GM06990 (cell line): ENCODE measurements around the gene S100A5.

Source experiments
- DNase-seq: peaks from one replicate; pipeline ENCODE4 v3.0.0-alpha.2; 2011; ENCODE audit not compliant: insufficient read length; ENCODE audit errors: extremely low read depth
- H3K27me3 ChIP-seq: replicated peaks from 2 replicates; pipeline ENCODE4 v1.6.0; 2011; ENCODE audit warnings: low read length; ENCODE audit not compliant: control insufficient read depth, insufficient read depth
- H3K36me3 ChIP-seq: 2 replicates; pipeline ENCODE4 v1.5.1; 2011; ENCODE audit warnings: low read length; ENCODE audit not compliant: control insufficient read depth, insufficient read depth
- H3K4me3 ChIP-seq: replicated peaks from 2 replicates; pipeline ENCODE4 v1.5.1; 2011; ENCODE audit warnings: low read depth, mild to moderate bottlenecking, control low read depth, low read length
- CTCF ChIP-seq: IDR thresholded peaks from 2 replicates; pipeline ENCODE4 v1.5.1; 2011; ENCODE audit warnings: low read length, control low read depth, mild to moderate bottlenecking, inconsistent platforms; ENCODE audit not compliant: insufficient read depth, poor library complexity, severe bottlenecking

S100A5 gene

DNA sequence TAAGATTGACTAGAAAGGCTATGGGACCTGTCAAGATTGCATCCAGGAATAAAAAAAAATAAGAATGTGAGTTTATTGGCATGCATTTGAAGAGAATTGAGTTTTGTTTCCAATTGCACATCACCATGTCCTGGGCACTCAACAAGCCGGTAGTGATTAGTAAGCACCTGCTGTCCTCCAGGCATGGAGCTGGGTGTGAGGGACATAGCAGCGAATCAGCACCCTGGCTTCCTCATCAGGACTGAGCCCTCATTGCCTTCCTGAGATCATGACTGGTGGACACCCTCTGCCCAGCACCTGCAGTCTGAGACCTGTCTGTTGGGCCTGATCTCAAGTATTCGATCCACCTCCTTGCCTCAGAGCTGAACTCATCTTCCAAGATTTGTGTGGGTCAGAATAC, 31.7 kb downstream of the S100A5 start:
- no peak for DNase-seq
- TF ChIP-seq CTCF: no peak
- Histone ChIP-seq H3K36me3 (no peaks in the 10 kb centered on the region), H3K27me3 (no peaks in the 10 kb centered on the region), H3K4me3 (no peak overlapping the region)

GRCh38 chr1:153507926-153508583, 32.7 kb downstream of the S100A5 start:
- no peaks in the 10 kb centered on the region for H3K36me3 ChIP-seq
- DNase-seq: no peak
- TF ChIP-seq CTCF: no peak
- H3K4me3 ChIP-seq: no peak overlapping the region
- H3K27me3 ChIP-seq: no peaks in the 10 kb centered on the region

DNA sequence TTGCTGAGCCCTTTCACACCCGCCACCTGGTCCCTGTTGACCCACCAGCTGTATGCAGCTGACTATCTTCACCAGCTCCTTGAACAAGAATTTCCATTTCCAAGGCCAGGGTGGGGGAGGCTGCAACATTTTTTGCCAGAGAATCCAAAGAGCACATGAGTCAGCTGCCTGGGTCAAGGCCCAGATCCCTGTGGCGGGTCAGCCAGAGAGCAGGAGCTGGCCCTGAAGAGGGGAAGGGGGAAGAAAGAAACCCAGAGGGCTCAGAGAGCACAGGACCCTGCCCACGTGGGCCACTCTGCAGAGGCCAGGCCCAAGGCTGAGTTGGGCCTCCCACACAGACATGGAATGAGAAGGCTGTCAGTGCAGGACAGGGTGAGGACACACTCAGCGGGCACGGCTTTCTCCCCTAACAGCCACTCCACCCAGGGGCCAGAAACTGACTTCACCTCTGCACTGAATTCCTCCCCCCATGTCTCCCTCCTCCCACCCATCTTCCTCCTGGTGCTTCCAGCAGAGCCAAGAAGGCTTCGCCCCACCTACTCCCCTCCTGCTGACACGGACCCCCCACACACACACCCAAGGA, 33.8 kb downstream of the S100A5 start:
- H3K27me3 ChIP-seq: no peaks in the 10 kb centered on the region
- TF ChIP-seq CTCF: no peak
- no peak for DNase-seq
- no peaks in the 10 kb centered on the region for H3K36me3 ChIP-seq
- H3K4me3 ChIP-seq: no peak overlapping the region

DNA sequence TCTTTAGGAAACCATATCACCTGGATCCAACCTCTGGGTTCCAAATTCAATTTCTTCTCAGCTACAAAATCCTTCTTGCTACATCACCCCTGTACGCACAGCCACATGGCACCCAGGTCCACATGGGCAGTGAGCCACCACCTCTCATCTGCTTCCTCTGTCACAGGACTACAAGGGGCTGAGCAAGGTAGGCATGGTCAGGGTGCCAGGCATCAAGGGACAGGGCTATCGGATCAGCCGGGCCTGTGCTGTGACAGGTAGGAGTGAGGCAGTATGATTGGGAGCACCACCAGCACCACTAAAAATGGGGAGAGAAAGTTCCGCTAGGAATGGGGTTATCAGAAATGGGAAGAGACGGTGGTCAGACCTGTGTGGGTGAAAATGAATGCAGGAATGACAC, 34.3 kb downstream of the S100A5 start:
- no peak overlapping the region for H3K4me3 ChIP-seq
- H3K27me3 ChIP-seq: no peaks in the 10 kb centered on the region
- no peak for DNase-seq
- no peaks in the 10 kb centered on the region for H3K36me3 ChIP-seq
- TF ChIP-seq CTCF: no peak

DNA sequence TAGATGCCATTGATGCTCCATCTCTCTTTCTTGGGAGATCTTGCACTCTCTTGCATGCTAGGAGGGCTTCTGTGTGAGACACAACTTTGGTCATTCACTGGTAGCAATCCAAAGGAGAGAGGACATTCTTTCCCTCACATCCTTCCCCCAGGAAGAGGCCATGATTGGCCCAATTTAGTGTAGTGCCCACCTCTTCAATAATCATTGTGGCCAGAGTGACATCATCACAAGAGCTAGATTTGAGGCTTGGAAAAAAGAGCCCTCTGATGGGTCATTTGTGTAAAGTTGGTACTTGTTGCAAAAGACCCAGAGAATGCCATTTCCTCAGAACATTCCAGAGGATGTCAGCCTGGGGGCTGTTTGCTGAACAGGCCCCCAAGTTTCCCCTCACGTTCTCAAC, 35.2 kb downstream of the S100A5 start:
- Histone ChIP-seq H3K36me3 (no peaks in the 10 kb centered on the region), H3K4me3 (no peak overlapping the region), H3K27me3 (no peaks in the 10 kb centered on the region)
- DNase-seq: no peak
- no peak for TF ChIP-seq CTCF

DNA sequence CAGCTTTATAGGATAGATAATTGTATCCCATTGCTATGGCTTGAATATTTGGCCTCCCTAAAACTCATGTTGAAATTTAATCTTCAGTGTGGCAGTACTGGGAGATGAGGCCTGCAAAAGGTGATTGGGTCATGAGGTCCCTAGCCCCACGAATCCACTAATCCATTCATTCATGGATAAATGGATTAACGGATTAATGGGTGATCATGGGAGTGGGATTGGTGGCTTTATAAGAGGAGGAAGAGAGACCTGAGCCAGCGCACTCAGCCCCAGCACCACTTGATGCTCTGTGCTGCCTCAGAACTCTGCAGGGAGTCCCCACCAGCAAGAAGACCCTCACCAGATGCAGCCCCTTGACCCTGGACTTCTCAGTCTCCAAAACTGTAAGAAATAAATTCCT, 37.0 kb downstream of the S100A5 start:
- H3K36me3 ChIP-seq: no peaks in the 10 kb centered on the region

More for the DNA sequence above, 37.0 kb downstream of the S100A5 start:
- Histone ChIP-seq H3K4me3 (no peak overlapping the region), H3K27me3 (no peaks in the 10 kb centered on the region)
- no peak for TF ChIP-seq CTCF
- no peak for DNase-seq
